ENCODE measurements around the gene DDC.

- TF ChIP-seq CTCF (IDR thresholded peaks at IDR 0.05; ENCODE audit: low read depth, low read length): no peak
- no peak for TF ChIP-seq EZH2phosphoT487 (IDR thresholded peaks at IDR 0.05; ENCODE audit: low read depth)
These were observed 69.5 kb downstream of the DDC start for GRCh38 chr7:50495746-50496145.
